ENCODE data around the gene FRMD4B.

GRCh38 chr3:69160525-69160924, 225.4 kb downstream of the FRMD4B start:
- TF ChIP-seq POLR2A (IDR thresholded peaks at IDR 0.05) (no peak), CTCF (IDR thresholded peaks at IDR 0.05) (no peak), EP300 (IDR thresholded peaks at IDR 0.05) (no peak)

Measured in ovary (tissue), 3 donors.